CD1c-positive myeloid dendritic cell (primary cell): ENCODE data around the gene TES.
"Not testable (repeated sequence)": the region's sequence is repeated elsewhere in the genome, so short reads cannot be mapped to it uniquely, and the experiment has no call there.

ENCODE experiments used
- DNase-seq: peaks from one replicate; pipeline ENCODE4 v3.0.0-alpha.2; 2016; ENCODE audit errors: extremely low spot score

The TES gene

DNA sequence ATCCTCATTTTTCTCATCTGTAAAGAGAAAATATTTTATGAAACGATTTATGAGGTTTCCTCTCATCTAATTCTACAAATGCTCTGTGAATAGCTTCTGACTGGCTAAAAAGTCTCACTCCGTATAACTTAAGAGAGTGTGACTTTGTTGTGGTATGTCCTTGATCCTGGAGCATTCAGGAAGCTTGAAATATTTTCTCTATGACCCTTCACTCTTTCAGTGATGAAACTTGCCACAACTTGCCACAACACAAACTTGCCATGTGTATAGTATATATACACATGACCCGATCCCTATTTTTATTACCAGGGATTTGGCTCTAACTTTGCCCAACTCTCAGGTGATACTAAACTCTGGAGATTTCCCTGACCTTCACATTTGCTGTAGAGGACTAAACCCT, 74.1 kb downstream of the TES start:
- no peak for DNase-seq

DNA sequence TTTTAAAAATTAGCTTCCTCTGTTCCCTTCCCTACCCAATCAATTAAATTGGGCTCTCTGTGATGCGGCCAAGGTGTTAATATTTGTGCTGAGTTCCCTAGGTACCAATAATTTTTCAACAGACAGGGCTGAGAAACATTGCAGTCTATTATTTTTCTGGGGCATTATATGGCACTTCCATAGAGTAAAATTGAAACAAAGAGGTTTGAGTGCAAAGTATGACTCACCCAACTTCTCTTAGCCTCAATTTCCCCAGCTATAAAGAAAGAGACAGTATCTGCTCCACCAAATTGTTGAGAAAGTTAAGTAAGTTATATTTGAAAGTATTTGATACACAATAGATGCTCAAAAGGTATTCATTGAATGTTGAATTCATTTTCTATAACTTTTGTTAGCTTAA, 74.9 kb downstream of the TES start:
- DNase-seq, result no peak

DNA sequence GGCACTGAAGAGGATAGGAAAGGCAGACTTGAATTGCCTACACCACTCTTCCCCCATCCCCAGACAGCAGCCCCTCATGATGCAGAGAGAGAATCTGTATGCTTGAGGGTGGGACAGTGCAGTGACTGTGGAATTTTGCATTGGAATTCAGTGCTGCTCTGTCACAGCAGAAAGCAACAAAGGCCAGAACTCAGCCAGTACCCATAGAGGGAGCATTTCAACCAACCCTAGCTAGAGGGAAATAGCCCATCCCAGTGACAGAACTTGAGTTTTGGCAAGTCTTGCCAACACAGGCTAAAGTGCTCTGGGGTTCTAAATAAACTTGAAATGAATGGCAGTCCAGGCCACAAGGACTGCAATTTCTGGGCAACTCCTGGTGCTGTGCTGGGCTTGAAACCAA, 80.4 kb downstream of the TES start:
- no peak for DNase-seq

DNA sequence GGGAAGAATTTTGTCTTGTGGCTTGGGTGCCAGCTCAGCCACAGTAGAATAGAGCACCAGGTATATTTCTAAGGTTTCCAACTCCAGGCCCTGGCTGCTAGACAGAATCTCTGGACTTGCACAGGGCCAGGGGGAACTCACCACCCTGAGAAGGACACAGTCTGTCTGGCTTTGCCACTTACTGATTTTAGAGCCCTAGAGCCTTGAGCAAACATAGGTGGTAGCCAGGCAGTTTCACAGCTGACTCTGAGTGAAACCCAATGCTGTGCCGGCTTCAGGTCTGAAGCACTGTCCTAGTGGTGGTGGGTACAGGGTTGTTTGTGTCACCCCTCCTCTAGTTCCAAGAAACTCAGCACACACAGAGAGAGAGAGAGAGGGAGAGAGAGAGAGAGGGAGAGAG, 81.6 kb downstream of the TES start:
- DNase-seq, result no peak

DNA sequence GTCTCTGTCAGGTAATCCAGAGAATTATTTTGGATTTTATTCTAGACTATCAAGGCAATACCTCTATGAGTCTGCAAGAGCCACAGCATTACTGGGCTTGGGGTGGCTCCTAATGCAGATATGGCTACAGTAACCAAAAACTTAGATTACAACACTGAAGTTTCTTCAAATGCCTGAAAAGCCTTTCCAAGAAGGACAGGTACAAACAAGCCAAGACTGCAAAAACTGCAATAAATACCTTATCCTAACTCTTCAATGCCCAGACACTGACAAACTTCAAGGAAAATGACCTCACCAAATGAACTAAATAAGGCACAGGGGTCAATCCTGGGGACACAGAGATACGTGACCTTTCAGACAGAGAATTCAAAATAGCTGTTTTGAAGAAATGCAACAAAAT, 82.0 kb downstream of the TES start:
- no peak for DNase-seq

DNA sequence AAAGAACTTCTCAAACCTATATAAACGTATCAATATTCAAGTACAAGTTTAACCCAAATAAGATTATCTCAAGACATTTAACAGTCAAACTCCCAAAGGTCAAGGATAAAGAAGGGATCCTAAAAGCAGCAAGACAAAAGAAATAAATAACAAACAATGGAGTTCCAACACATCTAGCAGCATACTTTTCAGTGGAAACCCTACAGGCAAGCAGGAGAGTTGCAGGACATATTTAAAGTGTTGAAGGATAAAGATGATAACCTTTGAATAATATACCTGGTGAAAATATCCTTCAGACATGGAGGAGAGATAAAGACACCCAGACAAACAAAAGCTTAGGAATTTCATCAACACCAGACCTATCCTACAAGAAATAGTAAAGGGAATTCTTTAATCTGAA, 82.8 kb downstream of the TES start:
- no peak for DNase-seq

DNA sequence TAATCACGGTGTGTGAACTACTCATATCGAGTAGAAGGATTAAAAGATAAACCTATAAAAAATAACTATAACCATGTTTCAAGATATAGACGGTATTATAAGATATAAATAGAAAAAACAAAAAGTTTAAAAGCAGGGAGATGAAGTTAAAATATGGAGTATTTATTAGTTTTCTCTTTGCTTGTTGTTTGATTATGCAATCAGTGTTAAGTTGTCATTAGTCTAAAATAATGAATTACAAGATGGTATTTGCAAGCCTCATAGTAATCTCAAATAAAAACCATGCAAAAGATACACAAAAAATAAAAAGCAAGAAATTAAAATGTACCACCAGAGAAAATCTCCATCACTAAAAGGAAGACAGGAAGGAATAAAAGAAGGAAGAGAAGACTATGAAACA, 83.3 kb downstream of the TES start:
- no peak for DNase-seq

DNA sequence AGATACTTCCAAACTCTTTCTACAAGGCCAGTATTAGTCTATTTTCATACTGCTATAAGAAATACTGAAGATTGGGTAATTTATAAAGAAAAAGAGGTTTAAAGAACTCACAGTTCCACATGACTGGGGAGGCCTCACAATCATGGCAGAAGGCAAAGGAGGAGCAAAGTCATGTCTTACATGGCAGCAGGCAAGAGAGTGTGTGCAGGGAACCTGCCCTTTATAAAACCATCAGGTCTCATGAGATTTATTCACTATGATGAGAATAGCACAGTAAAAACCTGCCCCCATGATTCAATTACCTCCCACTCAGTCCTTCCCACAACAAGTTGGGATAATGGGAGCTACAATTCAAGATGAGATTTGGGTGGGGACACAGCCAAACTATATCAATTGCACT, 85.6 kb downstream of the TES start:
- not testable (repeated sequence) for DNase-seq

DNA sequence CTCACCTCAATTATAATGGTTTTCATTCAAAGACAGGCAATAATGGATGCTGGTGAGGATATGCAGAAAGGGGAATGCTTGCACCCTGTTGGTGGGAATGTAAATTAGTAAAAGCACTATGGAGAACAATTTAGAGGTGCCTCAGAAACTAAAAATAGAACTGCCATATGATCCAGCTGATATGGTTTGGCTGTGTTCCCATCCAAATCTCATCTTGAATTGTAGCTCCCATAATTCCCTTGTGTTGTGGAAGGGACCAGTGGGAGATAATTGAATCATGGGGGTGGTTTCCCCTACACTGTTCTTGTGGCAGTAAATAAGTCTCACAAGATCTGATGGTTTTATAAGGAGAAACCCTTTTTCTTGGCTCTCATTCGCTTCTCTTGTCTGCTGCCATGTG, 87.7 kb downstream of the TES start:
- no peak for DNase-seq

DNA sequence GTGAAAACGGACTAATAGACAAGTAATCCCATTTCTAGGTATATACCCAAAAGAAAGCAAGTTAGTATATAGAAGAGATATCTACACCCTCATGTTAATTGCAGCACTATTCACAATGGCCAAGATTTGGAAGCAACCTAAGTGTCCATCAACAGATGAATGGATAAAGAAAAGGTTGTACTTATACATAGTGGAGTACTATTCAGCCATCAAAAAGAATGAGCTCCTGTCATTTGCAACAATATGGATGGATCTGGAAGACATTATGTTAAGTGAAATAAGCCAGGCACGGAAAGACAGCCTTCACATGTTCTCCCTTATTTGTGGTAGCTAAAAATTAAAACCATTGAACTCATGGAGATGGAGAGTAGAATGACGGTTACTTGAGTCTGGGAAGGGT, 88.2 kb downstream of the TES start:
- no peak for DNase-seq

DNA sequence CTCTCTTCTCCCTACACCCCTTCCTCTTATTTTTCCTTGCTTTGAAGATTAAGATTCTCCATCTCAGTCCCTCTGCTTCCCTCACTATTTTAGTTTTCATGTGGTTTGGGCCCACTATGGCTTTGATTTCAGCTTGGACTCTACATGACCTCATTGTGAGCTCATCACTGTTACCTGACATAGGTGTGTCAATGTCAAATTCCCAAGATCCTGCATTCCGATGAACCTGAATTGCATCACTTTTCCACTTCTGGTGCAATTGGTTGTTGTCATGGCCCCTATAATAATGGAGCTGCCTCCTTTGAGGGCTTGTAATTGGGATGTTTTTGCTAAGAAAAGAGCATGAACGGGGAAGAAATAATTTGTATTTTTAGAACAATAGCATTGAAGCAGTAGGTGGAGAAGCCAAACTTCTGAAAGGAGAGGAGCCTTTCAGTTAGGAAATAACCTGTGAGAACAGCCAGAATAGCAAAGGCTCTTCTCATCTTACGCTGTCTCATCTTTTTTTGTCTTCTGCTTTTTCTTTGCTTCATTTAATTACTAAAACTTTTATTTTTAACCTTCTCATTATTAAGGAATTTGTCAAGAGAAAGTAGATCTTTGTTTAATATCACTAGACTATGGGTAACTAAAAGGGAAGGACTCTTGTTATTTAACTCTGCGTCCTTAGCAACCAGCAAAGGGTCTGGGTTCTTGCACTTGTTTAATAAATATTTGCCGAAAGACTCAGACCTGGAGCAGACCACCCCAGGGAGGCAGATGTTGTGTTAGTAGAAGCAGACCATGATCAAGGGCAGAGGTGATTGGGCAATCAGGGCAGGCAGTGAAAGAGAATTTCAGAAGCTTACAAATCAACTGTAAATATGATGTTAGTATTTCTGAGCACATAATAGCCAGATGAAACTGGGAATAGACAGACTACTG, 95.4 kb downstream of the TES start:
- no peak for DNase-seq

DNA sequence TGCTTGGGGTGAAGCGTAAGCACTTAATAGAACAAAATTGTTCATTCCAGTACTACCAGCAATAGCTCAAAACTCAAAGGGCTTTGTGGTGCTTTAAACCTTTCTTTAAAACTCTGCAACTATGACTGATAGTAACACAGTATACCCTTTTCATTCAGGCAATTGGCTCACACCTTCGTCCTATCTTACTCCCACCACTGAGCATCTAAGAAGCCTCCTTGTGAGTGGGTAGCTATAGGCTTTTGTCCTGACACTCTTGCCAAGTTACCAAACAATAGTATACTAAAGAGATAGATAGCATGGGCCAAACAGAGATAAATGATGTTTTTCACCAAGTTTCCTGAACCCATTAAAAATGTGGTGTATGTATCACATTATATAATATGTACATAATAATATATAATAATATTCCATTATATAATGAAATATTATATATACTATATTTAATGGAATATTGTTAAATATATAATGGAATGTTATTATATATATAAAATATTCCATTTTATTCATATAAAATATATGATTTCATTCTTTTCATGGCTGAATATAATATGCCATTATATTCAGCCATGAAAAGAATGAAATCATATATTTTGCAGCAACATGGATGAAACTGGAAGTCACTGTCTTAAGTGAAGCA, 96.2 kb downstream of the TES start:
- DNase-seq, result no peak

DNA sequence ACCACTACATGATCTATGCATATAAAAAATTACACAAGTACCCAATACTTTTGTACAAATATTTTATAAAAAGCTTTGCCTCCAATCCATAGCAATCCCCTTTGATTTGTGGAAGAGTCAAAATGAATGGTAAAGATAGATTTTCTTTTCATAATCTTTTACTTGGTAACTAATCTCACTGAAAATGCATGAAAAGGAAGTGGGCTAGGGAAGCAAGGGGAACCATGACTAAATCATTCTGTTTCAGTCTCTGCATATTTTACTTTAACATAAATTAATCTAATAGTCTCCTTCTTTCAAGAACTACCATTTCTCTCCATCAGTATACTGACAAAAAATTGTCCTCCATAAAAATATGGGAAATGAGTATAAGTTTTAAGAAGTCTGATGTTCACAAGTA, 96.9 kb downstream of the TES start:
- no peak for DNase-seq
